IPS DF 6.9 (cell line): ENCODE results near the gene RABL6.

Source experiments
- DNase-seq: peaks from one replicate; pipeline ENCODE4 v3.0.0-alpha.2; 2013; ENCODE audit warnings: low read depth, low spot score
- H3K27ac ChIP-seq: one replicate; pipeline ENCODE4 v1.5.1; 2013; ENCODE audit warnings: low read length, control low read depth
- H3K27me3 ChIP-seq: 2 replicates; pipeline ENCODE4 v1.6.1; 2013; ENCODE audit warnings: mild to moderate bottlenecking, low read length; ENCODE audit not compliant: control insufficient read depth, insufficient read depth
- H3K36me3 ChIP-seq: 2 replicates; pipeline ENCODE4 v1.6.1; 2013; ENCODE audit warnings: low read length; ENCODE audit not compliant: control insufficient read depth, insufficient read depth
- H3K4me1 ChIP-seq: 2 replicates; pipeline ENCODE4 v1.6.1; 2013; ENCODE audit warnings: low read length; ENCODE audit not compliant: control insufficient read depth, insufficient read depth
- H3K4me3 ChIP-seq: 2 replicates; pipeline ENCODE4 v1.5.1; 2013; ENCODE audit warnings: mild to moderate bottlenecking, low read length
- H3K9me3 ChIP-seq: 2 replicates; pipeline ENCODE4 v1.6.1; 2013; ENCODE audit warnings: low read length, inconsistent platforms; ENCODE audit not compliant: control insufficient read depth, insufficient read depth
- WGBS: extraction: QIAGEN DNeasy Blood & Tissue Kit; methylation state at CpG from one replicate; pipeline ENCODE4 v1.1.7; 2013; ENCODE audit warnings: mixed read lengths, missing lambda C conversion rate; ENCODE audit not compliant: insufficient read length, insufficient coverage; 5-methylcytosine and 5-hydroxymethylcytosine counted together

The RABL6 gene

GRCh38 chr9:136890661-136891060 lies 82.9 kb downstream of the RABL6 start:
- H3K27me3 ChIP-seq, result no peaks in the 10 kb centered on the region
- no CpG with 5 or more reads among the region's 13 CpGs for WGBS
- no peak overlapping the region for H3K4me3 ChIP-seq
- H3K4me1 ChIP-seq, result no peaks in the 10 kb centered on the region; the same call in 1 of the 2 replicates
- no peak overlapping the region for H3K27ac ChIP-seq
- peaks cover 9% of the 10 kb centered on the region; the same call in 1 of the 2 replicates for H3K36me3 ChIP-seq
- no peaks in the 10 kb centered on the region for H3K9me3 ChIP-seq
- no peak for DNase-seq
